ENCODE data around the gene MMP24.

GRCh38 chr20:35187584-35188190 is 38.8 kb upstream of the MMP24 start:
- TF ChIP-seq POLR2AphosphoS5 (IDR thresholded peaks at IDR 0.05; ENCODE audit: low read depth, low read length) = no peak
- no peak for TF ChIP-seq CTCF (IDR thresholded peaks at IDR 0.05)
- TF ChIP-seq REST (IDR thresholded peaks at IDR 0.05; ENCODE audit: low read depth, low read length) = no peak
- TF ChIP-seq, protein P1, sequence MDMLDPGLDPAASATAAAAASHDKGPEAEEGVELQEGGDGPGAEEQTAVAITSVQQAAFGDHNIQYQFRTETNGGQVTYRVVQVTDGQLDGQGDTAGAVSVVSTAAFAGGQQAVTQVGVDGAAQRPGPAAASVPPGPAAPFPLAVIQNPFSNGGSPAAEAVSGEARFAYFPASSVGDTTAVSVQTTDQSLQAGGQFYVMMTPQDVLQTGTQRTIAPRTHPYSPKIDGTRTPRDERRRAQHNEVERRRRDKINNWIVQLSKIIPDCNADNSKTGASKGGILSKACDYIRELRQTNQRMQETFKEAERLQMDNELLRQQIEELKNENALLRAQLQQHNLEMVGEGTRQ (IDR thresholded peaks at IDR 0.05; ENCODE audit: borderline replicate concordance, low read depth, low read length) = no peak
- no peak for TF ChIP-seq TCF12 (IDR thresholded peaks at IDR 0.05)
- TF ChIP-seq MXI1 (IDR thresholded peaks at IDR 0.05; ENCODE audit: low read depth, low read length) = no peak
- no peak for TF ChIP-seq RFX5 (IDR thresholded peaks at IDR 0.05; ENCODE audit: low read length)
- TF ChIP-seq JUND (IDR thresholded peaks at IDR 0.05) = no peak
- no peak for TF ChIP-seq EZH2phosphoT487 (IDR thresholded peaks at IDR 0.05; ENCODE audit: borderline replicate concordance, low read depth)
- TF ChIP-seq FOXM1 (IDR thresholded peaks at IDR 0.05; ENCODE audit: low read depth) = no peak
- no peak for TF ChIP-seq TAF1 (IDR thresholded peaks at IDR 0.05; ENCODE audit: borderline replicate concordance, low read depth, low read length)
- no peak for TF ChIP-seq RAD21 (IDR thresholded peaks at IDR 0.05; ENCODE audit: low read length)

All from SK-N-SH (cell line).